Transverse colon (tissue), 4 donors: ENCODE measurements around the gene SHKBP1.

ENCODE experiments used
- CTCF ChIP-seq, 5 experiments: fragments of 200-600 bp in 3 of 5; fragments of 450-650 bp in 2 of 5; sonication (generic) in 3 of 5; IDR thresholded peaks; 1 replicate in 2 of 5; 2 replicates in 3 of 5; pipeline ENCODE4 v1.5.1; 2016 to 2017; ENCODE audit warnings: antibody characterized with exemption in 5 of 5, inconsistent platforms in 3 of 5, mild to moderate bottlenecking in 2 of 5, moderate library complexity in 1 of 5
- POLR2AphosphoS5 ChIP-seq, 3 donors: sonication (generic); formaldehyde crosslinking; IDR thresholded peaks; one replicate each; pipeline ENCODE4 v1.6.1; 2016; ENCODE audit warnings: antibody characterized with exemption in 3 of 3

GRCh38 chr19:40630571-40631160 is 54.0 kb downstream of the SHKBP1 start:
- TF ChIP-seq POLR2AphosphoS5 (IDR thresholded peaks at IDR 0.05) (no peak), CTCF (IDR thresholded peaks at IDR 0.05) (no peak)
